GM12875 (cell line): ENCODE measurements around the gene RASGRF2.

Source experiments
- H3K4me3 ChIP-seq: one replicate; pipeline ENCODE4 v1.5.1; 2011; ENCODE audit warnings: low read depth, low read length, control low read depth
- TF ChIP-seq, protein P1 (sequence below): IDR thresholded peaks from 2 replicates; pipeline ENCODE4 v1.5.1; 2011; ENCODE audit warnings: low read depth, mild to moderate bottlenecking, control low read depth, inconsistent platforms, low read length, moderate library complexity, borderline replicate concordance; ENCODE audit not compliant: insufficient read depth

The RASGRF2 gene, protein sequence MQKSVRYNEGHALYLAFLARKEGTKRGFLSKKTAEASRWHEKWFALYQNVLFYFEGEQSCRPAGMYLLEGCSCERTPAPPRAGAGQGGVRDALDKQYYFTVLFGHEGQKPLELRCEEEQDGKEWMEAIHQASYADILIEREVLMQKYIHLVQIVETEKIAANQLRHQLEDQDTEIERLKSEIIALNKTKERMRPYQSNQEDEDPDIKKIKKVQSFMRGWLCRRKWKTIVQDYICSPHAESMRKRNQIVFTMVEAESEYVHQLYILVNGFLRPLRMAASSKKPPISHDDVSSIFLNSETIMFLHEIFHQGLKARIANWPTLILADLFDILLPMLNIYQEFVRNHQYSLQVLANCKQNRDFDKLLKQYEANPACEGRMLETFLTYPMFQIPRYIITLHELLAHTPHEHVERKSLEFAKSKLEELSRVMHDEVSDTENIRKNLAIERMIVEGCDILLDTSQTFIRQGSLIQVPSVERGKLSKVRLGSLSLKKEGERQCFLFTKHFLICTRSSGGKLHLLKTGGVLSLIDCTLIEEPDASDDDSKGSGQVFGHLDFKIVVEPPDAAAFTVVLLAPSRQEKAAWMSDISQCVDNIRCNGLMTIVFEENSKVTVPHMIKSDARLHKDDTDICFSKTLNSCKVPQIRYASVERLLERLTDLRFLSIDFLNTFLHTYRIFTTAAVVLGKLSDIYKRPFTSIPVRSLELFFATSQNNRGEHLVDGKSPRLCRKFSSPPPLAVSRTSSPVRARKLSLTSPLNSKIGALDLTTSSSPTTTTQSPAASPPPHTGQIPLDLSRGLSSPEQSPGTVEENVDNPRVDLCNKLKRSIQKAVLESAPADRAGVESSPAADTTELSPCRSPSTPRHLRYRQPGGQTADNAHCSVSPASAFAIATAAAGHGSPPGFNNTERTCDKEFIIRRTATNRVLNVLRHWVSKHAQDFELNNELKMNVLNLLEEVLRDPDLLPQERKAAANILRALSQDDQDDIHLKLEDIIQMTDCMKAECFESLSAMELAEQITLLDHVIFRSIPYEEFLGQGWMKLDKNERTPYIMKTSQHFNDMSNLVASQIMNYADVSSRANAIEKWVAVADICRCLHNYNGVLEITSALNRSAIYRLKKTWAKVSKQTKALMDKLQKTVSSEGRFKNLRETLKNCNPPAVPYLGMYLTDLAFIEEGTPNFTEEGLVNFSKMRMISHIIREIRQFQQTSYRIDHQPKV (N-terminal part only)

DNA sequence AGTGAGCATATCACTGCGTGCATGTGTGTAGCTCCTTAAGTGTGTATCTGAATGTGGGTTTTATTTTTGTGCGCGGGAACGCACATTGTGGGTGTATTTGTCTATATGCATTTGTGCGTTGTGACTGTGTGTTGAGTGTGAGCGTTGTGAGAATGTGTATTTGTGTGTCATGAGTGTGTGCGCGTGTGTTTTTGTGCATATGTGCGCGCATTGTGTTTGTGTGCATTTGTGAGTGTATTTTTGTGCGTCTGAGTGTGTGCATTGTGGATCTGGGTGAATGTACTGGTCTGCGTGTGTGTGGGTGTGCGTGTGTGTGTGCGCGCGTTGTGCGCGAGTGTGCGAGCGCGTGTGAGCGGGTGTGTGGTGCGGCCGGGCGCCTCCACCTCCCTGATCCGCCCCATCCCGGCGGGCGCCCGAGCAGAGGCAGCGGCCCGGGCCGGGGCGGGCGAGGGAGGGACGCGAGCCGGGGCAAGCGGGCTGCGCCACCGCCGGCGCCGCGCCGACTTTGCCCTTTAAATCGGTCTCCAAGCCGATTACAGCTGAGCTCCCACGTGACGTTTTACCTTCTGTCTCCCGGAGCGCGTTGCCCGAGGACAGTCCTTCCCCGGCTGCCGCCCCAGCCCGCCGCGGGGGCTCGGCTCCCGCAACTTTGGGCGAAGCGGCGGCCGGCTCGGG lies at the start of gene RASGRF2:
RASGRF2 (plus strand) TSS at position 596 of the 675 bp plus-strand sequence. CDS start 376 bp downstream, outside the sequence.
- no peak within 1 kb of the TSS for H3K4me3 ChIP-seq
- TF ChIP-seq, protein P1, sequence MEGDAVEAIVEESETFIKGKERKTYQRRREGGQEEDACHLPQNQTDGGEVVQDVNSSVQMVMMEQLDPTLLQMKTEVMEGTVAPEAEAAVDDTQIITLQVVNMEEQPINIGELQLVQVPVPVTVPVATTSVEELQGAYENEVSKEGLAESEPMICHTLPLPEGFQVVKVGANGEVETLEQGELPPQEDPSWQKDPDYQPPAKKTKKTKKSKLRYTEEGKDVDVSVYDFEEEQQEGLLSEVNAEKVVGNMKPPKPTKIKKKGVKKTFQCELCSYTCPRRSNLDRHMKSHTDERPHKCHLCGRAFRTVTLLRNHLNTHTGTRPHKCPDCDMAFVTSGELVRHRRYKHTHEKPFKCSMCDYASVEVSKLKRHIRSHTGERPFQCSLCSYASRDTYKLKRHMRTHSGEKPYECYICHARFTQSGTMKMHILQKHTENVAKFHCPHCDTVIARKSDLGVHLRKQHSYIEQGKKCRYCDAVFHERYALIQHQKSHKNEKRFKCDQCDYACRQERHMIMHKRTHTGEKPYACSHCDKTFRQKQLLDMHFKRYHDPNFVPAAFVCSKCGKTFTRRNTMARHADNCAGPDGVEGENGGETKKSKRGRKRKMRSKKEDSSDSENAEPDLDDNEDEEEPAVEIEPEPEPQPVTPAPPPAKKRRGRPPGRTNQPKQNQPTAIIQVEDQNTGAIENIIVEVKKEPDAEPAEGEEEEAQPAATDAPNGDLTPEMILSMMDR: no peak

DNA sequence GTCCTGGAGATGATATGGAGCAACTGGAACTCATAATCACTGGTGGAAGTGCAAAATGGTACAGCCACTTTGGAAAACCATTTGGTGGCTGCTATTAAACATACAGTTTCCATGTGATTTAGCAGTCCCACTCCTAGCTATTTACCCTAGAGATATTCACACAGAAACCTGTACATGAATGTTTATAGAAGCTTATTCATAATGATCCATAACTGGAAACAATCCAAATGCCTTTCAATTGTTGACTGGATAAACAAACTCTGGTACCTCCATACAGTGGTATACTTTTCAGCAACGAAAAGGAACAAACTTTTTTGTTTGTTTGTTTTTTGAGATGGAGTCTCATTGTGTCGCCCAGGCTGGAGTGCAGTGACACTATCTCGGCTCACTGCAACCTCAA lies 47.7 kb upstream of the RASGRF2 start:
- H3K4me3 ChIP-seq: no peak overlapping the region
- TF ChIP-seq, protein P1: no peak

DNA sequence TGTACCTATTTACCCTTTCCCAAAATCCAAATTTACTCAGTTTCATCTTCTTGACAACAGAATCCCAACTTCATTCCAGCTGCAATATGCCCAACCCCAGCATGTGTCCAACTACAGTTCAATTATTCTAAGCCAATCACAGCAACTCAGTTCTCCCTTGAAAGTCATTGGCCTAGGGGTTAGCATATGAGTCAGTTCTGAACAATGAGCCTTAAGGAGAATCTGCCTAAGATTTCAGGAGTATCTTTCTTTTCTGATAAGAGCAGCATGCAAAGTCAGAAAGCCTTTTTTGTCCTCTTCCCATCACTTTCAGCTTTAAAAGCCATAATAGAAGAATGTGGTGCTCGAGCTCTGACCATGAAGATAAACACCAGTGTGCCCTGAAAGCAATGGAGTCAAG lies 44.4 kb upstream of the RASGRF2 start:
- no peak overlapping the region for H3K4me3 ChIP-seq
- TF ChIP-seq, protein P1: no peak

DNA sequence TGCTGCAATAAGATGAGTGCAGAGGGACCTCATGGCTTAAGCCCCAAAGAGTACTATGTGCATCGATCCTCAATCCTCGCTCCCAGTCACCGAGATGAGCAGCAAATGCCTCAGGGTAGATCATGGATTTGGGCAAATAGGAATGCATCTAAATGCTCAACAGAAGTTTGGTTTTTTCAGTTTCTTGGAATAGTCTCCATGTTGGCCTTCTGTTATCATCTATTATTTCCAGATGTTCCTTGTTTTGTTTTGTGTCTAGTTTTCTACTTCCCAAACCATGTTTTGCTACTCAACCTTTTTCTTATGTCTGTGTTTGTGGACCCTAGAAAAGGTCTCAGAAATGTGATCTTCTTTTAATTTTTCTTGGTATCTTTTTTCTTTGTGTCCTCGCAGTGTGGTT lies 43.5 kb upstream of the RASGRF2 start:
- no peak overlapping the region for H3K4me3 ChIP-seq
- TF ChIP-seq, protein P1: no peak

DNA sequence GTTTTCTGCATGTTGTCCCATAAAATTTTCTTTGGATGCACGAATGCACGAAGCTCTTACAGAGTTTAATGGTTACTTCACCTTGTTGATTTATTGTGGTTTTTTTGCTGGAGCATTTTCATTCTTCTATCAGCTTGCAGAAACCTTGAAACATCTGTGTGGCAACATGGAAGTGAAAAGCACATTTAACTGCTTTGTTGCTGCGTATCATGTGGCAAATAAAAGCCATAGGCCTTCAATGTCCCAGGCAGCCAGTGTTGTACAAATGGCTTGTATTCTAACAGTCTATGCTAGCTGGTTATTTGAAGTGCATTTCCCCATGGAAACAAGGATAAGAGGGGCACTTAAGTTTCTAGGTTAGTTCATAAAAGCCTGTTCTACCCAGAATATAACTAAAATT lies 42.5 kb upstream of the RASGRF2 start:
- H3K4me3 ChIP-seq: no peak overlapping the region
- TF ChIP-seq, protein P1: no peak

DNA sequence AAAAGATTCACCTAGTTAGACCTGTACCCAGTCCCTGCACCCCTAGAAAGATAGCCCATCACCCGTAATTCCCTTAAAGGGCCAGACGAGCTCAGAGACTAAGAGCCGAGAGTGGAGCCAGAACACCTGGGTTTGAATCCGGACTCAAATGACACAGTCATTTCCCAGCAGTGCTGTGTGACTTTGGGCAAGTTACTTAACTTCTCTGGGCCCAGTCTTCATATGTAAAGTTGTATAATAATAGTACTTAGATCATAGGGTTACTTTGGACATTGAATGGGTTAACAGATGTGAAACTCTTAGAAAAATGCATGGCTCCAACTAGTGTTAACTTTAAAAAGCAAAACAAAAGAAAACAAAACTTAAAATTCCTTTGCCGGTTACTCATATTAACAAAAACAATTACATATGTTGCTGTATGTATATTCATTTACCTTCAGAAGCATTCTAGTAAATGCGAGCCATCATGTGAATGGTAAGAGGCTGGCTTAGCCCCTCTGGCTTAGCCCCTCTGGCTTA lies 40.4 kb upstream of the RASGRF2 start:
- TF ChIP-seq, protein P1: no peak
- no peak overlapping the region for H3K4me3 ChIP-seq
